Spinal cord (tissue), 10 donors: ENCODE measurements around the gene TICRR. TPM values are rescaled to one million over a fixed set of nuclear protein-coding genes. Genes with fewer than 3 reads are reported as not detected.

Experiments
- DNase-seq, 6 donors: peaks; one replicate each; pipeline versions ENCODE4 v3.0.0 to v3.0.0-alpha.2; 2013 to 2015; ENCODE audit warnings: low spot score in 6 of 6, low read depth in 4 of 6
- H3K27ac ChIP-seq: one replicate; pipeline ENCODE4 v1.5.1; 2013; ENCODE audit warnings: low read depth, low read length, control low read depth
- H3K27me3 ChIP-seq: one replicate; pipeline ENCODE4 v1.6.1; 2013; ENCODE audit warnings: low read length; ENCODE audit not compliant: control insufficient read depth, insufficient read depth
- H3K36me3 ChIP-seq: one replicate; pipeline ENCODE4 v1.6.1; 2013; ENCODE audit warnings: low read length; ENCODE audit not compliant: control insufficient read depth, insufficient read depth
- H3K4me1 ChIP-seq: one replicate; pipeline ENCODE4 v1.6.1; 2013; ENCODE audit warnings: low read length; ENCODE audit not compliant: control insufficient read depth, insufficient read depth
- H3K4me3 ChIP-seq: one replicate; pipeline ENCODE4 v1.5.1; 2013; ENCODE audit warnings: low read depth, low read length, control low read depth
- H3K9me3 ChIP-seq: one replicate; pipeline ENCODE4 v1.6.1; 2013; ENCODE audit warnings: low read length; ENCODE audit not compliant: control insufficient read depth, insufficient read depth
- WGBS: methylation state at CpG from one replicate; pipeline ENCODE4 v1.1.5; 2013; ENCODE audit warnings: missing lambda C conversion rate; ENCODE audit not compliant: insufficient coverage; 5-methylcytosine and 5-hydroxymethylcytosine counted together
- polyA plus RNA-seq, 2 donors: library from polyadenylated mRNA; unstranded; fragments of 120-200 nt; gene quantifications; one replicate each; pipeline ENCODE4 v1.2.1, GENCODE V29; 2013; ENCODE audit not compliant: insufficient read length in 2 of 2
- total RNA-seq, 2 donors: library from RNA; depleted of rRNA in 1 of 2; stranded (reverse); fragments of 120-200 nt in 1 of 2; fragments of >200 nt in 1 of 2; gene quantifications; one replicate each; pipeline versions ENCODE4 v1.2.3 to v1.2.4, GENCODE V29; 2013 to 2014
- donor health status: healthy.

The TICRR gene
- total and polyA plus RNA-seq, 4 donors: 2.0 to 6.8 (median 4.9) TPM

GRCh38 chr15:89633585-89633984 lies 58.3 kb downstream of the TICRR start:
- H3K4me1 ChIP-seq: no peaks in the 10 kb centered on the region
- 98% methylated on average over 20 of the region's 23 CpGs for whole genome bisulfite sequencing
- DNase-seq: no peak
- H3K9me3 ChIP-seq: no peaks in the 10 kb centered on the region
- H3K27me3 ChIP-seq: no peaks in the 10 kb centered on the region
- H3K27ac ChIP-seq: no peak overlapping the region
- H3K36me3 ChIP-seq: peaks cover 55% of the 10 kb centered on the region
- H3K4me3 ChIP-seq: no peak overlapping the region

- Histone ChIP-seq H3K27me3 (no peaks in the 10 kb centered on the region), H3K4me1 (no peaks in the 10 kb centered on the region), H3K4me3 (no peak overlapping the region), H3K27ac (no peak overlapping the region), H3K36me3 (peaks cover 22% of the 10 kb centered on the region), H3K9me3 (no peaks in the 10 kb centered on the region)
- 97% methylated on average over 3 of the region's 5 CpGs for WGBS
- DNase-seq: no peak
These were observed 65.0 kb downstream of the TICRR start for GRCh38 chr15:89640245-89640644.

- WGBS: 79% methylated on average over 2 of the region's 5 CpGs
- DNase-seq: no peak
- H3K27ac ChIP-seq: no peak overlapping the region
- H3K36me3 ChIP-seq: peaks cover 30% of the 10 kb centered on the region
- no peaks in the 10 kb centered on the region for H3K9me3 ChIP-seq
- H3K4me3 ChIP-seq: no peak overlapping the region
- no peaks in the 10 kb centered on the region for H3K27me3 ChIP-seq
- no peaks in the 10 kb centered on the region for H3K4me1 ChIP-seq
These were observed 65.8 kb downstream of the TICRR start for GRCh38 chr15:89641053-89641452.

GRCh38 chr15:89642106-89642505 lies 66.8 kb downstream of the TICRR start:
- no peaks in the 10 kb centered on the region for H3K9me3 ChIP-seq
- H3K4me1 ChIP-seq: peaks cover 1% of the 10 kb centered on the region
- H3K27me3 ChIP-seq: no peaks in the 10 kb centered on the region
- H3K36me3 ChIP-seq: peaks cover 41% of the 10 kb centered on the region
- WGBS: 93% methylated on average over 16 of the region's 16 CpGs
- DNase-seq: no peak
- H3K27ac ChIP-seq: no peak overlapping the region
- no peak overlapping the region for H3K4me3 ChIP-seq

GRCh38 chr15:89645680-89646079 lies 70.4 kb downstream of the TICRR start:
- H3K4me3 ChIP-seq: no peak overlapping the region
- peaks cover 4% of the 10 kb centered on the region for H3K4me1 ChIP-seq
- no peaks in the 10 kb centered on the region for H3K27me3 ChIP-seq
- no peaks in the 10 kb centered on the region for H3K9me3 ChIP-seq
- 95% methylated on average over 8 of the region's 8 CpGs for WGBS
- H3K36me3 ChIP-seq: peaks cover 66% of the 10 kb centered on the region
- DNase-seq: no peak
- no peak overlapping the region for H3K27ac ChIP-seq

GRCh38 chr15:89646416-89647141 lies 71.3 kb downstream of the TICRR start:
- H3K27ac ChIP-seq: no peak overlapping the region
- DNase-seq: no peak
- H3K36me3 ChIP-seq: peaks cover 58% of the 10 kb centered on the region
- H3K27me3 ChIP-seq: no peaks in the 10 kb centered on the region
- 89% methylated on average over 21 of the region's 22 CpGs for WGBS
- H3K4me3 ChIP-seq: no peak overlapping the region
- H3K9me3 ChIP-seq: no peaks in the 10 kb centered on the region
- H3K4me1 ChIP-seq: peaks cover 4% of the 10 kb centered on the region

GRCh38 chr15:89647191-89647851 lies 72.1 kb downstream of the TICRR start:
- Histone ChIP-seq H3K4me1 (peaks cover 4% of the 10 kb centered on the region), H3K9me3 (no peaks in the 10 kb centered on the region), H3K36me3 (peaks cover 53% of the 10 kb centered on the region), H3K27me3 (no peaks in the 10 kb centered on the region), H3K4me3 (no peak overlapping the region), H3K27ac (no peak overlapping the region)
- peak in 2 of 6 donors; percentile 64 for DNase-seq
- 49% methylated on average over 21 of the region's 25 CpGs for WGBS

GRCh38 chr15:89648106-89649012 lies 73.1 kb downstream of the TICRR start:
- H3K4me3 ChIP-seq: no peak overlapping the region
- 77% methylated on average over 101 of the region's 102 CpGs for WGBS
- DNase-seq: no peak
- H3K9me3 ChIP-seq: no peaks in the 10 kb centered on the region
- H3K27me3 ChIP-seq: no peaks in the 10 kb centered on the region
- peaks cover 4% of the 10 kb centered on the region for H3K4me1 ChIP-seq
- peaks cover 57% of the 10 kb centered on the region for H3K36me3 ChIP-seq
- no peak overlapping the region for H3K27ac ChIP-seq

GRCh38 chr15:89649013-89649625 lies 73.8 kb downstream of the TICRR start:
- Histone ChIP-seq H3K36me3 (peaks cover 57% of the 10 kb centered on the region), H3K4me3 (no peak overlapping the region), H3K27me3 (no peaks in the 10 kb centered on the region), H3K9me3 (no peaks in the 10 kb centered on the region), H3K27ac (no peak overlapping the region), H3K4me1 (peaks cover 7% of the 10 kb centered on the region)
- DNase-seq: no peak
- 97% methylated on average over 37 of the region's 37 CpGs for WGBS
